Inflammatory macrophage treated with lipopolysaccharide for 1 hour (primary cell): ENCODE measurements around the gene FAM76A.
"Not testable (repeated sequence)": the region's sequence is repeated elsewhere in the genome, so short reads cannot be mapped to it uniquely, and the experiment has no call there.

Source experiments
- DNase-seq, 2 donors: peaks; one replicate each; pipeline ENCODE4 v3.0.0-alpha.2; 2020 to 2022

The FAM76A gene

DNA sequence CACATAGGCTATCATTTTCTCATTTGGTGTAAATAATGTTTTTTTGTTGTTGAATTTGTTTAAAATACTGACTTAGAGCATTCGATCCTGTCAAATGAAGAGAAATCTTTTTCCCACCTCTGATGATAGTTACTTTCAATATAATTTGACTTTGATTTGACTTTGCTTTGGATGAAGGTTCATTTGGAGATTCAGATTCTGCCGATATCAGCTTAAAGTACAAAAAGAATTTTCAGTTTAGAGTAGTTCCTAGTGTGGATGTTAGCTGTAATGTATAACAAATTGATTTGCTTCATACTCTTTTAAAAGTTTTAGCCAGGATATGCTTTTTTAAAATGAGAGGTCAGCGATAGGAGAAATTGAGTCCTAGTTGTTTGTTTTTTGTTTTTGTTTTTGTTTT, 57.2 kb downstream of the FAM76A start:
- no peak for DNase-seq

GRCh38 chr1:27784700-27785099, 58.9 kb downstream of the FAM76A start:
- DNase-seq: no peak

- DNase-seq: no peak
Measured at GRCh38 chr1:27785781-27786455, 60.2 kb downstream of the FAM76A start.

GRCh38 chr1:27787895-27788294, 62.1 kb downstream of the FAM76A start:
- peak in 1 of 2 donors; percentile 22 for DNase-seq

DNA sequence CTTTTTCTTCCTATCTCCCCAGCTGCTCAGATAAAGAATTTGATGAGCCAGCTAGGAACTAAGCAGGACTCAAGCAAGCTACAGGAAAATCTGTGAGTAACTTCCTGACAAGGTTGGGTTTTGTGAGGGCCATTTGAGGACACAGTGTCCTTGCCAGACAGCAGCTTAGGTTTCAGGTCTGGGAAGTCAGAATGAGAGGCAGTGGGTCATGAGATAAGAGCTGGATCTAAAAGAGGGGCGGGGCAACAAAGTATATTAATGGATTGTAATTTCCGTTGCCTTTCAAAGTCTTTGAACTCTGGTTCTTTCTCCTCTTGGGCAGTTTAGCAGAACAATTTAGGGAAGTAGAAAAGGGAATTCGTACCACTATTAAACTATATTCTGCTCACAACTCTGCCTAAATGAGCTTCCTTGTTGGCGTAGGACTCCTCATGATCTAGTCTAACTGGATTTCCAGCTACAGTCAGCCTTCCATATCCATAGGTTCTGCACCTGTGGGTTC, 63.8 kb downstream of the FAM76A start:
- peak; percentile 60 for DNase-seq

DNA sequence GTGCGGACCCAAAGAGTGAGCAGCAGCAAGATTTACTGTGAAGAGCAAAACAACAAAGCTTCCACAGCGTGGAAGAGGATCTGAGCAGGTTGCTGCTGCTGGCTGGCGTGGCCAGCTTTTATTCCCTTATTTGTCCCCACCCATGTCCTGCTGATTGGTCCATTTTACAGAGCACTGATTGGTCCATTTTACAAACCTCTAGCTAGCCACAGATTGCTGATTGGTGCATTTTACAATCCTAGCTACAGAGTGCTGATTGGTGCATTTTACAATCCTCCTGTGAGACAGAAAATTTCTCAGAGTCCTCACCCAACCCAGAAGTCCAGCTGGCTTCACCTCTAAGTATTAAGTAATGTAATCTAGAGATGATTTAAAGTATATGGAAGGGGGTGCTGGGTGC, 64.5 kb downstream of the FAM76A start:
- not testable (repeated sequence) for DNase-seq

- DNase-seq: no peak
Measured at GRCh38 chr1:27795601-27796000, 69.8 kb downstream of the FAM76A start.

GRCh38 chr1:27804791-27805190, 79.0 kb downstream of the FAM76A start:
- DNase-seq: no peak

DNA sequence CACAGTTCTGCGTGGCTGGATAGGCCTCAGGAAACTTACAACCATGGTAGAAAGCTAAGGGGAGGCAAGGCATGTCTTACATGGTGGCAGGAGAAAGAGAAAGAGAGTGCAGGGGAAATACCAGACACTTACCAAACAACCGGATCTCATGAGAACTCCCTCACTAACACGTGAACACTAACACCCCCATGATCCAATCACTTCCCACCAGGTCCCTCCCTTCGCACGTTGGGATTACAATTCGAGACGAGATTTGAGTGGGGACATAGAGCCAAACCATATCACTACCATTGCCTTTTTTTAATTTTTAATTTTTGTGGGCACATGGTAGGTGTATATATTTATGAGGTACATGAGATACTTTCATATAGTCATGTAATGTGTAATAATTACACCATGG, 81.0 kb downstream of the FAM76A start:
- no peak for DNase-seq

DNA sequence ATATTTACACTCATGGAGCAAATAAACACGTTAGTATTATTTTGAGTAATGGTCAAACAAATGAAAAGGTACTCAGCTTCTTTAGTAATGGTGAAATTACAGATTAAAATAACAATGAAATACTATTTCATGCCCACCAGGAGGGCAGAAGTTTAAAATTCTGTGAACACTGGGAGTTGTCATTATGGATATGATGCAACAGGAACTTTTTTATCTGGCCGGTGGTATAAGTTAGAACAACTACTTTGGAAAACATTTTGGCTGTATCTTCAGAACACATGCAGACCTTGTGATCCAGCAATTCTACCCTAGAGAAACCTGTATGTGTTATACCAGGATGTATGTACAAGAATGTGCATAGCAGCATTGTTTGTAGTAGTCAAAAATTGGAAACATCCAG, 81.6 kb downstream of the FAM76A start:
- DNase-seq: no peak

- DNase-seq: not testable (repeated sequence)
Measured at GRCh38 chr1:27808131-27808530, 82.4 kb downstream of the FAM76A start.

GRCh38 chr1:27809883-27810282, 84.1 kb downstream of the FAM76A start:
- DNase-seq: peak; percentile 16 to 55

DNA sequence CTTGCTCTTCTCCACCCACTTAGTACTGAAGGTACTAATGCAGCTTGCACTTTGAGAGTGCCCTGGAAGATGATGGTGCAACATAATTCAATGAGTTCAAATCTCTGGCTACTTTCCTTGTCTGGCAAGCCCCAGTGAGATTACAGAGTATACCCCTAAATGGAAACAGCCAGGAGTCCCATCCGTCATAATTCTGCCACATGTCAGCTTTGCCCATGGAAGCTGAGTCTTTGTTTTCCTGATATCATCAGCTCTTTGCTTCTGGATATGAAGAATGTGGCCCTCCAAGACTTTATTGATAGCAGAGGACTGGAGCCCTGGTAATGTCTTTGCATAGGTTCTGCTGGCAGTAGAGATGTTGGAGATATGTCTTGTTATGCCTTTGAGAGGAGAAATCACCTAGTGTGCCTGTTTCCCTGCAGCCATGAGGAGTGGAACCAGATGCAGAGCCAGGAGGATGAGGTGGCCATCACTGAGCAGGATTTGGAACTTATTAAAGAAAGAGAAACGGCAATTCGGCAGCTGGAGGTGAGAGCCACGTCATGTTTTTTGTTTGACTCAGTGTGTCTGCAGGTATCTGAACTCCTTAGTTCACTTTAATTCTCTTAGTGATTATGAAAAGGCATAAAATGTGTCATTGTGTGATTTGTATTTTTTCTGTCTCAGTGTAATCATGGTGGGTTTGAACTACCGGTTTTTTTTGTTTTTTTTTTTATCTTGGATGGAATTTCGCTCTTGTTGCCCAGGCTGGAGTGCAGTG, 86.2 kb downstream of the FAM76A start:
- DNase-seq: no peak
